Dedifferentiated amniotic fluid mesenchymal stem cell (primary cell): ENCODE results near the gene PTCH2.
A peak's percentile ranks its signal among the peaks of the same experiment; 100 is the strongest.
"Not testable (repeated sequence)": the region's sequence is repeated elsewhere in the genome, so short reads cannot be mapped to it uniquely, and the experiment has no call there.

Experiments
- DNase-seq: peaks from one replicate; pipeline ENCODE4 v3.0.0-alpha.2; 2016; ENCODE audit errors: extremely low spot score

Gene PTCH2

GRCh38 chr1:44846985-44847384 is 3.9 kb upstream of the PTCH2 start:
- no peak for DNase-seq

- DNase-seq, result no peak
Observed at GRCh38 chr1:44842486-44842861, 579 bp downstream of the PTCH2 start.

- DNase-seq, result no peak
Observed at GRCh38 chr1:44839576-44839975, 3.5 kb downstream of the PTCH2 start.

GRCh38 chr1:44838294-44838693 is 4.8 kb downstream of the PTCH2 start:
- not testable (repeated sequence) for DNase-seq

GRCh38 chr1:44835738-44836675 is 7.0 kb downstream of the PTCH2 start:
- DNase-seq, result peak; percentile 82

- DNase-seq, result no peak
Observed at GRCh38 chr1:44834328-44834727, 8.7 kb downstream of the PTCH2 start.

- no peak for DNase-seq
Observed at GRCh38 chr1:44832056-44832705, 10.9 kb downstream of the PTCH2 start.

GRCh38 chr1:44831516-44831915 is 11.5 kb downstream of the PTCH2 start:
- DNase-seq, result no peak

- no peak for DNase-seq
Observed at GRCh38 chr1:44830900-44831304, 12.2 kb downstream of the PTCH2 start.

- DNase-seq, result no peak
Observed at GRCh38 chr1:44829506-44830384, 13.3 kb downstream of the PTCH2 start.

- DNase-seq, result no peak
Observed at GRCh38 chr1:44828841-44829440, 14.1 kb downstream of the PTCH2 start.

GRCh38 chr1:44828003-44828651 is 14.9 kb downstream of the PTCH2 start:
- DNase-seq, result no peak

GRCh38 chr1:44827197-44828002 is 15.7 kb downstream of the PTCH2 start:
- DNase-seq, result no peak

GRCh38 chr1:44826375-44827196 is 16.5 kb downstream of the PTCH2 start:
- DNase-seq, result no peak

- DNase-seq, result not testable (repeated sequence)
Observed at GRCh38 chr1:44824392-44824791, 18.7 kb downstream of the PTCH2 start.

GRCh38 chr1:44822981-44823451 is 20.0 kb downstream of the PTCH2 start:
- no peak for DNase-seq

- no peak for DNase-seq
Observed at GRCh38 chr1:44822131-44822701, 20.8 kb downstream of the PTCH2 start.

- no peak for DNase-seq
Observed at GRCh38 chr1:44821240-44821715, 21.8 kb downstream of the PTCH2 start.
